ENCODE data around the gene LIPG. TPM values are rescaled to one million over a fixed set of nuclear protein-coding genes. Genes with fewer than 3 reads are reported as not detected.

The LIPG gene
- total RNA-seq, 1 donor from 2014 or later, result 89.4 TPM

GRCh38 chr18:49609256-49610021 lies 47.6 kb downstream of the LIPG start:
- no peak for DNase-seq (ENCODE audit: low spot score)
- ATAC-seq, result no peak

- DNase-seq (ENCODE audit: low spot score) (no peak), ATAC-seq (no peak)
Measured at GRCh38 chr18:49610022-49610445, 48.2 kb downstream of the LIPG start.

DNA sequence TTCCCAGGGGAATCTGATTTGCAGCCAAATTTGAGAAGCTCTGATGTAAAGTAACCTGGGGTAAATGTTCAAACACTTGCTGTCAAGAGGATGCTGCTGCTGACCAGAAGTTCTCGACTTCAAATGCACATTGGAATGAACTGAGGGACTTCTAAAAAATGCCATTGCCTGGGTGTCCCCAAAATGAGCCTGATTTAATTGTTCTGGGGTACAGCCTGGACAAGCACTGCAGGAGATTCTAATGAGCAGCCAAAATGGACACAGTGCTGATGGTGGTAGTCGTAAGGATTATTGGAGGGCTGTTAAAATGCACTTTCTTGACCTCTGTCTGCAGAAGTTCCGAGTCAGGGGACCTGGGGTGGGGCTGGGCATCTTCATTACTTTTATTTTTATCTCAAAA lies 49.5 kb downstream of the LIPG start:
- ATAC-seq (no peak), DNase-seq (ENCODE audit: low spot score) (no peak)

- ATAC-seq (no peak), DNase-seq (ENCODE audit: low spot score) (no peak)
Measured at GRCh38 chr18:49612515-49613033, 50.7 kb downstream of the LIPG start.

GRCh38 chr18:49613141-49613640 lies 51.3 kb downstream of the LIPG start:
- ATAC-seq, result no peak
- DNase-seq (ENCODE audit: low spot score), result no peak

GRCh38 chr18:49613641-49614151 lies 51.8 kb downstream of the LIPG start:
- ATAC-seq (no peak), DNase-seq (ENCODE audit: low spot score) (no peak)

DNA sequence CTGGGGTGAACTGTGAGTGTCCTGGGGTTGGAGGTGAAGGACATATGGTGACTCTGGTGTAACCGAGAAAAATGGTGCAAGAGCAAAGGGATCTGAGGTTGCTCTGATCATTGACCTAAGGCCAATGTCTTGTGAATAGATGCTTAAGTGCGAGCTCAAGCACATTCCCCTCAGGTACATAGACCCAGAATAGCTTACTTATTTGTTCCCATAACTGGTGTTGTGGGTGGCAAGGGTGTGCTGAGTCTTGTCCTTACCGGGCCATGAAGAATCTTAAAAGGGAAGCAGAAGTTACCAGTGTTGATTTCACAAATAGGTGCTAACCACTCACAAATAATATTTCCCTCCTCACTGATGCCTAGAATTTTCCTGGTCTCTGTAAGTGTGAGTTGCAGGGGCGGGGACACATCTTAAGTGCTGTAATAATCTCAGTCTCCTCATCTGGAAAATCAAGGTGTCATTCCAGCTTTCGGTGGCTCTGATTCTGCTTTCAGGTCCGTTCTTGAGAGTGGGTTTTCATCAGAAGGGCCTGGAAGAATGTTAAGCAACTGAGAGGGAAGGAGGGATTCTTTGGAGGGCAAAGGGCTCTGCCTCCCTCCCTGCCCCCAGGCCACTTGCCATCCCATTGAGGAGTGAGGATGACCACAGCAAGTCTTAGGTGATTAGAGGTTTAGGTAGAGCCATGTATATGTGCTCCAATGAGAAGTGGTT lies 54.9 kb downstream of the LIPG start:
- no peak for ATAC-seq
- no peak for DNase-seq (ENCODE audit: low spot score)

- no peak for ATAC-seq
- DNase-seq (ENCODE audit: low spot score), result no peak
Measured at GRCh38 chr18:49617329-49617695, 55.5 kb downstream of the LIPG start.

- no peak for DNase-seq (ENCODE audit: low spot score)
- no peak for ATAC-seq
Measured at GRCh38 chr18:49617865-49618264, 56.0 kb downstream of the LIPG start.

DNA sequence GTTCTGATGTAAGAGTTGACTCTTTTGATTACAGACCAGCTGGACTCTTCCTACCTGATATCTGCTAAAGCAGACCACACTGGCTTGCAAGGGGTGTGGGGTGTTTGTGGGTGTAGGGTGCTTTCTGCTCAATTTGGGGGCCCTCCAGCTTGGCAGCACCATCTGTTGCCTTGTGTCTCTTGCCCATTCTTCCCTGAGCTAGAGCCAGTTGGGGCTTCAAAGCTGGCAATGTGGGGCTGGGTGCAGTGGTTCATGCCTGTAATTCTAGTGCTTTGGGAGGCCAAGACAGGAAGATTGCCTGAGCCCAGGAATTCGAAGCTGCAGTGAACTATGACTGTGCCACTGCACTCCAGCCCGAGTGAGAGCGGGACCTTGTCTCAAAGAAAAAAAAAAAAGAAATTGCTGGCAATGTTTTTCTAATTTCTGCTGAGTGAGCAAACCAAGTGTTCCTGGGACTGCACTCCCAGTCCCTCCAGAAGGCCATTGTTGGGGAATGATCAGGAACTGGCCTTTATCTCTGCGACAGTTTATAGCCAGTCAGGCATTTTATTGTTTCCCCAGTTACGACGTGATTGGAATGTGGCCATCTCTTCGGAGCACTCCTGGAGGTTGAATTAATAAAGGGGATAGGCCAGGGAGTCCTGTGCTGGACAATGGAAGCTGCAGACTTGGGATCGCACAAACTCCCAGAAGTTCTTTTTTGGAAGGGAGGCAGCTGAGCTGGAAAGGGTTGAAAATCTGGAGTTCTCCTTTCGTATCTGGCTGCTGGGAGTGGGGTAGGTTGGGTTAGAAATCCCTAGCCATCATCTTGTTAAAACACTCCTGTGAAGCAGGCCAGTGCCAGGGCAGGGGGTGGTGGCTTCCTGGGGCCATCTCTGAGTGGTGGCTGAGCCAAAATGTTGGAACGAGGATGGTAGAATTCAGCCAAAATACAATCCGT lies 57.2 kb downstream of the LIPG start:
- peak; percentile 72 for ATAC-seq
- no peak for DNase-seq (ENCODE audit: low spot score)

DNA sequence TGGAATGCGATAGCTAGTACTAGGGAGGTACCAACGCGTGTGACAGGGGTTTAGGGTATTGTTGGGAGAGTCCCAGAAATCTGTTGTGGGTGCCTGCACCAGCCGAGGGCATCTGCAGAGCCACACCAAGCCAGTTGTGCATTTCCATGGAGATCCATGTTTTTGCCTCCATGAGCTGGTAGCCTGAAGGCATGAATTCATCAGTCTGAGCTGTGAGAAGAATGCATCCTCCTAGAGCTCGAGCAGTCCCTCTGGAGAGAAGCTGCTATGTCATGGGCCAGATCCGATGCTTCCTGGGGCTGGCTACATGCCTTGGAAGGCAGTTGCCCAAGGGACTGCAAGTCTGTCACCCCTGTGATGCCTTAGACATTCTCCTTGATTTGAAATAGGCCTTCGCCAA lies 57.9 kb downstream of the LIPG start:
- DNase-seq (ENCODE audit: low spot score) (no peak), ATAC-seq (no peak)

DNA sequence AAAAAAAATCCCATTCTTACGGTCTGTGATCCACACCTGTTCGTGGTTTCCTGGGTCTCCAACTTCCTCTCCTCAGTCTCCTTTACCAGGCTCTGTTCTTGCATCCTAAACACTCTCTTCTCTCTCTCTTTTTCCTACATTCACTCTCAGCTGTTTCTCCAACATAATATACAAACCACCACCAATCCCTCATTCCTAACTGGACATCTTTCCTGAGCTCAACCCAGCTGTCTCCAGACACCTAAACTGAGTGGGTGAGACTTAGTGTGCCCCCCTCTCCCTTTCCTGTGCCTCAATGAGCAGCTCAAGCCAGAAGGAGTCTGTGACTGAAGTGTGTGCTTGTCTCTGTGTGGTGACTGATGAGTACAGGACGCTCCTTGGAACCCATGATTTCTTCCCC lies 59.4 kb downstream of the LIPG start:
- DNase-seq (ENCODE audit: low spot score), result no peak

DNA sequence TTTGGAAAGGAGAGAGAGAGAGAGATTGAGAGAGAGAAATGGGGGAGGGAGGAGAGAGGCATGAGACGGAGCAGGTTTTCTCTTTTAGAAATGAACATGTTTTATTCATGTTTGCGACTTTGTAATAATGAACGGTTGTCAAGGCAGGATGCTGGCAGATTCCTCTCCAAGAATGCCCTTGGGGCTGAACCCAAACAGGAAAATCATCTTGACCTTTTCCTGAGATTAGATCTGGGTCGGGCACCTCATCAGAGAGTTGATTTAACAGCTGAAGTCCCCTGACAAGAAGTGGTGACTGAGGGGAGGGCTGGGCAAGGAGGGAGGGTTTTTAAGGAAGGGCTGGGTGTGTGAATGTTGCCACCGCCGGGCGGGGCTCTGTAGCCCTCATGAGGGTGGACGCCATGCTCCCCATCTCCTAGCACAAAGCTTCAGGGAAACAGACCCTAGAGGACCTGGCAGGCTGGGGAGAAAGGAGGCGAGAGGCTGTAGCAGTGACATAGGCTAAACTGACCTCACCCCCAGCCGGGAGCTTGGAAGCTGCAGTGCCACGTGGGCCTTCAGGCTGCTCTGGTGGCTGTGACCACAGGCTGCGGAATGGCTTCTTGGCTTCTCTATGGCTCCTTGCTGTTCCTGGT lies 60.0 kb downstream of the LIPG start:
- DNase-seq (ENCODE audit: low spot score), result no peak
- ATAC-seq, result no peak

More for the DNA sequence above, 59.4 kb downstream of the LIPG start:
- no peak for ATAC-seq

GRCh38 chr18:49623571-49623970 lies 61.7 kb downstream of the LIPG start:
- DNase-seq (ENCODE audit: low spot score), result no peak
- no peak for ATAC-seq

- peak; percentile 59 for ATAC-seq
- DNase-seq (ENCODE audit: low spot score), result peak; percentile 73
Measured at GRCh38 chr18:49625021-49625691, 63.3 kb downstream of the LIPG start.

- DNase-seq (ENCODE audit: low spot score), result no peak
- no peak for ATAC-seq
Measured at GRCh38 chr18:49626842-49627467, 65.1 kb downstream of the LIPG start.

GRCh38 chr18:49628119-49628518 lies 66.3 kb downstream of the LIPG start:
- DNase-seq (ENCODE audit: low spot score), result peak; percentile 71
- ATAC-seq, result no peak

DNA sequence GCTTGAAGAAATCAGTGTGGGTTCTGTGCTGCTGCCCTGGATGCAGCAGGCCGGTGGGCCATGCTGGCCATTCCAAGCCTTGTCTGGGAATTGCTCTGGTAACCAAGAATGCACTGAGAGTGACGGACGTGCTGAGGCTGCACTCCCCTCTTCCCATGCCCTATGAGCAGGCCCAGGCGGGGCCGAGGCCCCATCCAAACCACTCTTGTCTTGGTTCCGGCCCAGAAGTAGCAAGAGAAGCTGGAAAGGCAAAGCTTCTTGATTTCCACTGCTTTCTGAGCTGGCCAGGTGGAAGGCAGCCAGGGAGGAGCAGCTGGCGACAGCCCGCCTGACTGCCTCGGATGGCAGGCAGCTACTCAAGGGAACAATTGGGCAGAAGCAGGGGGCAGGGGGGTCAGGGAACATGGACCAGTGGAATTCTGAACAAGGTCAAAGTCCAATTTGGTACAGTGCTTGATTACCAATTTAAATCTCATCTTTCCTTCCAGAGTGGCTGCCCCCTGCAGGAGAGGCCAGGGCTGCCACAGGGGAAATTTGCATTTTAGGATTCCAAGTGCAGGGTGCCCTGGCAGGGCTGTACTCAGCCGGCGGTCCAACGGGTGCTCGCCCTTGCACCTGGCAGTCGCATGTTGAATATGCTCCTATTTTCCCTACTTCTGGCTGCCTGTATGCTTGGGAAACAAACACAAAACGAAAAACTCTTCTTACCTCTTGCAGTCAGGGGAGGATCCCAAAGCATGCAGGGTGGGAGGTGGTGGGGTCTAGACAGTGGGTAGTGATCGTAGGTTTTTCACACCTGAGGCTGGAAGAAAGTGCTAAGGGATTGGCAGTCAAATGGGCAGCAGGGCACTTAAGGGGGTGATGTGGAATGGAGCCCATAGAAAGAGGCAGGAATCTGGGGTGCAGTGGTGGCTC lies 67.3 kb downstream of the LIPG start:
- ATAC-seq, result peak; percentile 67
- peak; percentile 90 for DNase-seq (ENCODE audit: low spot score)
